ENCODE data around the gene BEND3. TPM values are rescaled to one million over a fixed set of nuclear protein-coding genes. Genes with fewer than 3 reads are reported as not detected.
A peak's percentile ranks its signal among the peaks of the same experiment; 100 is the strongest.

BEND3 gene
- total RNA-seq, 2 donors from 2014 or later, result 3.0 to 6.5 TPM

DNA sequence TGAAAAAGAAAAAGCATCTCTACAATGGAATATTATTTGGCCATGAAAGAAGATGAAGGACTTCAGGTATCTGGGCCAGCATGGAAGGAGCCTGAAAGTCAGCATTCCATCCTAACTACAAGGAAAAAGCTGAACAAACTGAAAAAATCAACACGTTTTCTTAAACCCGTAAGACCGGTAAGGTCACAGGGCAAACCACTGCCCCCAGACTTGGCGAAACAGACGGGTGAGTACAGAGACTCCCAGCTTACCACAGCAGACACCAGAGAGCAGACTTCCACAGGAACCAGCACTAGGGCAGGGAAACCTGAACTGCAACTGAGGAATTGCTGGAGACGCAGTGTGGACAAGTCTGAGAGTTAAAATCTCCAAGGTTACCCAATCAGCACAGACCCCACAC lies 31.4 kb downstream of the BEND3 start:
- Mint-ChIP-seq H3K27ac (no peak overlapping the region), H3K4me1 (ENCODE audit: low read depth in 2 of 2) (no peaks in the 10 kb centered on the region), H3K9me3 (no peaks in the 10 kb centered on the region)

DNA sequence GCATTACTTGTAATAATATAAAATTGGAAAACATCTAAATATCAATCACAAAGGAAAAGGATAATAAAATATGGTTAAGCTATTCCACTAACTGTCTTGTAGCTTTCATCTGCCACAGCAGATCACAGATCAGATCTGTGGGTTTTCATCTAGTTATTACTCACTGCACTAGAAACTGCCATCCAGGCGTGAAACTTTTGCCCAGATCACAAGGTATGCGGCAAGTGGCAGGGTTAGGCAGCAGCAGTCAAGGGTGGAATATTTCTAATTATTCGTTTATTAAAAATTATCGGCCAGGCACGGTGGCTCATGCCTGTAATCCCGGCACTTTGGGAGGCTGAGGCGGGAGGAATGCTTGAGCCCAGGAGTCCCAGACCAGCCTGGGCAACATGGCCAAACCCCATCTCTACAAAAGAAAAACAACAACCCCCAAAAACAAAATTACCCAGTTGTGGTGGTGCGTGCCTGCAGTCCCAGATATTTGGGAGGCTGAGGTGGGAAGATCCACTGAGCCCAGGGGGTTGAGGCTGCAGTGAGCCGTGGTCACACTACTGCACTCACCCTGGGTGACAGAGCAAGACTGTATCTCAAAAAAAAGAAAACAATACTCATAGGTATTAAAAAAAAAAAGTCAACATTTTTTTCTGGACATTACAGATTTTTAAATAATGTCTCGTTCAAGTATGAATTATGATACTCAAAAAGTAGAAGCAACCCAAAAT lies 32.1 kb downstream of the BEND3 start:
- DNase-seq (ENCODE audit: low spot score) (no peak), ATAC-seq (peak in 1 of 2 donors; percentile 46)
- Mint-ChIP-seq H3K36me3 (no peaks in the 10 kb centered on the region), H3K4me1 (ENCODE audit: low read depth in 2 of 2) (no peaks in the 10 kb centered on the region), H3K27me3 (no peaks in the 10 kb centered on the region), H3K27ac (no peak overlapping the region), H3K4me3 (no peak overlapping the region), H3K9me3 (no peaks in the 10 kb centered on the region)

More for the DNA sequence above, 31.4 kb downstream of the BEND3 start:
- Mint-ChIP-seq H3K36me3 (no peaks in the 10 kb centered on the region), H3K27me3 (no peaks in the 10 kb centered on the region), H3K4me3 (no peak overlapping the region)
- ATAC-seq (no peak), DNase-seq (ENCODE audit: low spot score) (no peak)

DNA sequence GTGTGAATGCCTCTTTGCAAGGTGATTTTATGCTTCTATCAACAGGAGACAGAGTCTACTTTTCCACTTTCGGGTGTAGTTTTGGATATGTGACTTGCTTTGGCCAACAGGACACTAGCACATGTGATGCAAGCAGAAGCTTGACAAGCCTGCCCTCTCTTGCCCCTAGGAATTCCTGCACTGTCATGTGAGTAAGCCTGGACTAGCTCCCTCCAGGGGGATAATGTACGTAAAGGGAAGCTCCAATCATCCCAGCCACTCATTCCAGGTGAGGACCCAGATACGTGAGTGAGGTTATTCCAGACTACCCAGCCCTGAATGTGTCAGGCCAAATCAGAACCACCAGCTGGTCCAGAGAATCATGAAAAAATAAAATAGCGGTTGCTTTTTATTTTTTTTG lies 33.3 kb downstream of the BEND3 start:
- no peak for DNase-seq (ENCODE audit: low spot score)
- ATAC-seq, result no peak
- Mint-ChIP-seq H3K9me3 (no peaks in the 10 kb centered on the region), H3K27ac (no peak overlapping the region), H3K27me3 (no peaks in the 10 kb centered on the region), H3K36me3 (no peaks in the 10 kb centered on the region), H3K4me3 (no peak overlapping the region), H3K4me1 (ENCODE audit: low read depth in 2 of 2) (no peaks in the 10 kb centered on the region)

DNA sequence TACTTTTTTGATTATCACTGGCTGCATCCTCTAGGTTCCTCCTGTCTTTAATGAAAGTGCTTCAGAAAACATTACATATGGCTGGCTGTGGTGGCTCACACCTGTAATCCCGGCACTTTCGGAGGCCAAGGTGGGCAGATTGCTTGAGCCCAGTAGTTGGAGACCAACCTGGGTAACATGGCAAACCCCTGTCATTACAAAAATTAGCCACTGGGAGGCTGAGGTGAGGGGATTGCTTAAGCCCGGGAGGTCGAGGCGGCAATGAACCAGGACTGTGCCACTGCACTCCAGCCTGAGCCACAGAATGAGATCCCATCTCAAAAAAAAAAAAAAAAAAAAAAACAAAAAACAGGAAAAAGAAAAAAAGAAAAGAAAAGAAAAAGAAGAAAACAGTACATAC lies 35.3 kb downstream of the BEND3 start:
- Mint-ChIP-seq H3K36me3 (no peaks in the 10 kb centered on the region), H3K9me3 (no peaks in the 10 kb centered on the region), H3K4me3 (no peak overlapping the region), H3K4me1 (ENCODE audit: low read depth in 2 of 2) (no peaks in the 10 kb centered on the region), H3K27me3 (no peaks in the 10 kb centered on the region), H3K27ac (no peak overlapping the region)
- no peak for DNase-seq (ENCODE audit: low spot score)
- no peak for ATAC-seq

DNA sequence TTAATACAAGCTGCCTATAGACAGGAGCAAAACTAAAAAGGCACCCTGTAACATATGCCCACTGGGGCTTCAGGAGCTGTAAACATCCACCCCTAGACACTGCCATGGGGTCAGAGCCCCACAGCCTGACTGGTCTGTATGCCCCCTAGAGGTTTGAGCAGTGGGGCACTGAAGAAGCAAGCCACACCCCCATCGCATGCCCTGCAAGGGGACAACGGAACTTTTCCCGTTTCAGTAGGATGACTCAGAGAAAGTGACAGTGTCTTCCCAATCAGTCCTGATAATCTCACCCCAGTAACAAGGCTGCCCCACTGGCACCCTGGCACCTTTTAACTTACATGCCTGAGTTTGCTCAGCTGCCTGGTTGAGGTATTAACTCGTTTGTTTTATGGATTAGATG lies 35.9 kb downstream of the BEND3 start:
- Mint-ChIP-seq H3K4me1 (ENCODE audit: low read depth in 2 of 2) (no peaks in the 10 kb centered on the region), H3K9me3 (no peaks in the 10 kb centered on the region), H3K4me3 (no peak overlapping the region), H3K27me3 (no peaks in the 10 kb centered on the region), H3K36me3 (no peaks in the 10 kb centered on the region), H3K27ac (no peak overlapping the region)
- no peak for ATAC-seq
- no peak for DNase-seq (ENCODE audit: low spot score)

DNA sequence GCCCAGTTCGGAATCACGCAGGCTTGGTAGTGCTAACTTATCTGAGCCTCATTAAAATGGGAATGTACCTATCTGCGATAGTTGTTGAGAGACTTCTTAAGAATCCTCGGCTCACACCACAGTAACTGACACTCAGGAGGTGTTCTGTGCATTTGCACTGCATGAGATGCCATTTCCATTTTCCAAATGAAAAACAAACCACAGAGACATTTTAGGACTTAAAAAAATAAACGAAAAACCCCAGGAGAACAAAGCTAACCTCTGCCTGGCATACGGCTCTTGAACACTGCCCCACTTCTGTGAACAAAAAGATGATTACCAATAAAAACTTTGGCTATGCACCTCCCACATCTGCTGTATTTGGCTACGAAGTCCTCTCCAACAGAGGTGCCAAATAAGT lies 37.6 kb downstream of the BEND3 start:
- no peak for DNase-seq (ENCODE audit: low spot score)
- H3K27ac Mint-ChIP-seq, result no peak overlapping the region
- no peaks in the 10 kb centered on the region for H3K27me3 Mint-ChIP-seq
- H3K36me3 Mint-ChIP-seq, result no peaks in the 10 kb centered on the region
- no peaks in the 10 kb centered on the region for H3K4me1 Mint-ChIP-seq (ENCODE audit: low read depth in 2 of 2)
- H3K4me3 Mint-ChIP-seq, result no peak overlapping the region
- H3K9me3 Mint-ChIP-seq, result no peaks in the 10 kb centered on the region
- ATAC-seq, result no peak

DNA sequence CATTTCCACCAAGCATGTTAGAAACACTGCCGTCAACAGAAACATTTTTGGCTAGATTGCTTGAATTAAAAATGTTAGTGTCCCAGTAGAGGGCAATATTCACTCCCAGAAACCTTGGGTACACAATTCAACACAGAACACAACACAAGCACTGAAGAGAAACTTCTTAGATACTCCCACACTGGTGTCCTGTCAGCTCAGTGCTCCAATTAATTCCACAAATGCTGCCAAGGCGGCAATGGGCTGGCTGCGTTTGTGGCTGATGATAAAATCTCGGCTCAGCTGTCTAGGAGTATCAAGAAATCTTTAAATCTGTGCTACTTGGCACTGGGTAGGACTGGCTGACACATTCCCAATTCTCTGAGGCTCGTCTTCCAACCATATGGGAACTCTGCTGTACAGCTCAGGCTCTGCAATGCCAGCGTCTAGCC lies 39.3 kb downstream of the BEND3 start:
- H3K4me1 Mint-ChIP-seq (ENCODE audit: low read depth in 2 of 2), result no peaks in the 10 kb centered on the region
- no peaks in the 10 kb centered on the region for H3K27me3 Mint-ChIP-seq
- DNase-seq (ENCODE audit: low spot score), result no peak
- no peak overlapping the region for H3K4me3 Mint-ChIP-seq
- H3K36me3 Mint-ChIP-seq, result no peaks in the 10 kb centered on the region
- no peak overlapping the region for H3K27ac Mint-ChIP-seq
- no peak for ATAC-seq
- no peaks in the 10 kb centered on the region for H3K9me3 Mint-ChIP-seq

DNA sequence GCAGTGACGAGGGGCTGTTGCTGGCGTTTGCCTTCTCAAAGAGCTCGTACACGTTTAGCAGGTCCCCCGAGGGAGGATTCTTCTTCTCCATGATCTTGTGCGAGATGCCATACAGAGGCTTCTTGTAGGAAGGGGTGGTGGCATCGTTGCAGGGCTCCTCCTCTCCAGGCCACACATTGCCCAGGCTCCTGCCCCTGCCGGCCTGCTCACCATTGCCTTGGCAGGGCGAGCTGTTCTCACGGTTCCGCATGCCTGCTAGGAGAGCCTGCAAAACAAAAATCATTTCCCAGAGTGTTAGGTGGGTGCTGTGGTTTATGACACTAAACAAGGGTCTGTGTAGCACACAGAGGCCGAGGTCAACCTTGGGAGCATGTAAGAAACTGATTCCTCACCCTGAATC lies 44.6 kb downstream of the BEND3 start:
- Mint-ChIP-seq H3K27me3 (no peaks in the 10 kb centered on the region), H3K9me3 (no peaks in the 10 kb centered on the region), H3K4me3 (no peak overlapping the region), H3K36me3 (no peaks in the 10 kb centered on the region), H3K4me1 (ENCODE audit: low read depth in 2 of 2) (no peaks in the 10 kb centered on the region), H3K27ac (no peak overlapping the region)
- ATAC-seq (no peak), DNase-seq (ENCODE audit: low spot score) (no peak)

DNA sequence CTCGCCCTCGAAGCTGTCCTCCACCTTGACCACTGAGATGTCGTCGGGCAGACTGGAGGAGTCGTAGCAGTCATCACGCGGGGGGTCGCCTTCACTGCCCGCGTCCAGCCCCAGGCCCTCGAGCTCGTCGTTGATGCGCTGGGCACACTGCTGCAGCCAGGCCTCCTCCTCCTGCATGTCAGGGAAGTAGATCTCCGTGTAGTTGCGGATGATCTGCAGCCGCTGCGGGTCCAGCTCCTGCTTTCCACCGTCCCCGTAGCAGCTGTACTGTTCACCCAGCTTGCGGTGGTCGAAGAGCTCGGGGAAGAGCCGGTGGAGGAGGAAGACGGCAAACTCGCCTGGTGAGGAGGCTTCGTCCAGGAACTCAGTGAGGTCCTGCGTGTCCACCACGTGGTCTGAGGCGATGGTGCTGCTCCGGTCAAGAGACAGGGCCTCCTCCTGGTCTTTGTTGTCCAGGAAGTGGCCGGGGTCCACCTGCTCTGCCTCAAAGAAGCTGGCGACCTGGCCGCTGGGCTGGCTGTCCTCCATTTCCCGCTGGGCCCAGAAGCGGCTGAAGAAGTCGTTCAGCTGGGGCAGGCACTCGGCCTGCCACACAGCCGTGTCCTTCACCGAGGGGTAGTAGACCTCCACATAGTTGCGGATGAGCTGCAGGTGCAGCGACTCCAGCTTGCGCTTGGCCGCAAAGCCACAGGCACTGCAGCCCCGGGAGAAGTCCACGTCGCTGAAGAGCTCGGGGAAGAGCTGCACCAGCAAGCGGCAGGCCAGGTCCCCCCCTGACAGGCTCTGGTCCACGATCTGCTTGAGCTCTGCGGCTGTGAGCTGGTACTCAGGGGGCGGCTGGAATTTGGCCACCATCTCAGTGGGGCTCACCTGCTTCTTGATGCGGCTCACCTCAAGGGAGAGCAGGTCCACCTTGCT lies 45.4 kb downstream of the BEND3 start:
- Mint-ChIP-seq H3K27ac (no peak overlapping the region), H3K4me1 (ENCODE audit: low read depth in 2 of 2) (peaks cover 4 to 6% of the 10 kb centered on the region in 2 donors), H3K27me3 (no peaks in the 10 kb centered on the region), H3K4me3 (no peak overlapping the region), H3K9me3 (no peaks in the 10 kb centered on the region), H3K36me3 (no peaks in the 10 kb centered on the region)
- no peak for DNase-seq (ENCODE audit: low spot score)
- ATAC-seq, result peak in 1 of 2 donors; percentile 4

DNA sequence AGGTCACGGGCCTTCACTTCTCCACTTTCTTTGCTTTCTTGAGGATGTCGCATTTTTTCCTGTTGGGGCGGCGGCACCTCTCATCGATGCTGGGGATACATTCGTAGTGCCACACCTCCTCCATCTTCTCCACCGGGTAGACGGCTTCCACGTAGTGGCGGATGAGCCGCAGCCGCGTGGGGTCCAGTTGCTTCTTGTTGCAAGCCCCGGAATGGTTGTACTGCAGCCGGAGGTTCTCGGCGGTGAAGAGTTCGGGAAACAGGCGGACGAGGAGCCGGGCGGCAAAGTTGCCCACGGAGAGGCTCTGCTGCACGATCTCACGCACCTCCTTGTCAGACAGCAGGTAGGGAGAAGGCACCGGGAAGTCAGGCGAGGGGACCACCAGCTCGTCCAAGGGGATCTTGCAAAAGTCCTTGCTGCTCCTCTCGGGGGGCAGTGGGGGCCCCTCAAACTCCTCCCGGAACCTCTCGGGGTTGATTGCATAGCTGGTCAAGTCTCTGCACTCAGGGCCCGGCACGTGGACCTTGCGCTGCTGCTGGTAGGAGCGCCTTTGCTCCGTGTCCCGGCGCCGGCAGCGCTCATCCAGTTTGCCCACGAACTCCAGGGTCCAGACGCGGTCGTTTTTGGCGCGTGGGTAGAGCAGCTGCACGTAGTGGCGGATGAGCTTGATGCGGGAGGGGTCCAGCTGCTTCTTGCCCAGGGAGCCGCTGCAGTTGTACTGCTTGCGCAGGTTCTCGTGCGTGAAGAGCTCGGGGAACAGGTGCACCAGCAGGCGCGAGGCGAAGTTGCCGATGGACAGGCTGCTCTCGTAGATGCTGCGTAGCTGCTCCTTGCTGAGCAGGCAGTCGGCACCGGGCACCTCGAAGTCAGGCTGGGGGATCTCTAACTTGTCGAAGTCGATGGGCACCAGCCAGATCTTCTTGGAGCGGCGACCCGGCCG lies 46.4 kb downstream of the BEND3 start:
- no peak for DNase-seq (ENCODE audit: low spot score)
- Mint-ChIP-seq H3K4me1 (ENCODE audit: low read depth in 2 of 2) (peaks cover 9 to 11% of the 10 kb centered on the region in 2 donors), H3K27me3 (no peaks in the 10 kb centered on the region), H3K9me3 (no peaks in the 10 kb centered on the region), H3K36me3 (no peaks in the 10 kb centered on the region), H3K4me3 (no peak overlapping the region), H3K27ac (no peak overlapping the region)
- no peak for ATAC-seq

DNA sequence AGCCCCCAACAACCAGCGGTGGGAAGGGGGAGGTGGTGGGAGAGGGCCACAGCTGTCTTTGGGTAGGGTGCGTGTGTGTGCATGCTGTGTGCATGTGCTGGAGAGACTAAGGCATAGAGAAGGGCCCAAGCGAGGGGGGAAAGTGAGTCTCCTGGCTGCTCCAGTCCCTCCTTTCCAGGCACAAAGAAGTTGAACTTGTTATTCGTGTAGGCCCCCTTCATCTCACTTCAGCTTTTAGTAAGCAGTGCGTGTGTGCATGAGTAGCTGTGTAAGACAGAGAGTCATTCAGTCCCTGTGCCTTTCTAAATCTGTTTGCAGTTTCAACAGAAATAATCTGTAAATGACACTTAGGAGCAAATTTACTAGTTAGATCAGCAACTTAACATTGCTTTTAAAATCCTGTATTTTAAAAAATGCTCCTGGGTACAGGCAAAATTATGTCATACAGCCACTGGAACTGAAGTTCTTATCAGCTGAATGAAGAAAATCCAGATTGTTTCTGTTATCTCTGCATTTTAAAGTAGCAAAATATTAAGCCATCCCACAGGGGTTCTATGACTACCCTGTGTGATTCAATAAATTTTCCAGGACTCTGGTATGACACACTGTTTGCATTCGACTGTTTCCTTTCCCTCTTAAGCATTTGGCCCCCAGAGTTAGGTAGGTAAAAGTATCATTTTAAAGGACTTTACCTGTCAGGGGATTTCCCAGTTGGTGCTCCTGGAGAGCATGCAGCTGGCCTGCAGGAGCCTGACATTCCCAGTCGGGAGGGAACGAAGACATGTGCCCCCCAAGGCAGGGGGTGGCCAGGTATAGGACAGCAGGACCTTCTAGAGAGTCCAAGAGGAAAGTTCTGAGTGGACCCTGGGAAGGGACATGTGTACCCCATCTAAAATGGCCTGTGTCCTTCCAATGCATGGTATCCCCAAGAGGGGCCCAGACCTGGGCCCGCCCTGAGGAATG lies 48.3 kb downstream of the BEND3 start:
- no peak overlapping the region for H3K4me3 Mint-ChIP-seq
- peaks cover 9 to 13% of the 10 kb centered on the region in 2 donors for H3K4me1 Mint-ChIP-seq (ENCODE audit: low read depth in 2 of 2)
- H3K27ac Mint-ChIP-seq, result no peak overlapping the region
- no peaks in the 10 kb centered on the region for H3K36me3 Mint-ChIP-seq
- peak in 1 of 2 donors; percentile 52 for ATAC-seq
- no peaks in the 10 kb centered on the region for H3K9me3 Mint-ChIP-seq
- no peak for DNase-seq (ENCODE audit: low spot score)
- H3K27me3 Mint-ChIP-seq, result no peaks in the 10 kb centered on the region

DNA sequence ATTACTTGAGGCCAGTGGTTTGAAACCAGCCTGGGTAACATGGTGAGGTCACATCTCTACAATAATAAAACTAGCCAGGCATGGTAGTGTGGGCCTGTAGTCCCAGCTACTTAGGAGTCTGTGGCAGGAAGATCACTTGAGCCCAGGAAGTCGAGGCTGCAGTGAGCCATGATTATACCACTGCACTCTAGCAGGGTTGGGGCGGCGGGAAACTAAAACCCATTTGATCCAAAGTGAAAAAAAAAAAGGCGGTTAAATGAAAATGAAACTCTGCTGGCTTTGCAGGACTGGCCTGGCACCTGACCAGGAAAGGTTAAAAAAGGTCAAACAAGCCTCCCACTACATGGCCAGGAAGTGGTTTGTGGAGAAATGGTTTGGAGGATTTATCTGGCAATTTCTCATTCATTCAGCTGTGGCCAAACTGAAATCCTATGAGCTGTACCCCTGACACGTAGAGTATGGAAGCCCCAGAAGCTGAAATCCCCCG lies 50.7 kb downstream of the BEND3 start:
- H3K36me3 Mint-ChIP-seq, result no peaks in the 10 kb centered on the region
- peaks cover 20 to 23% of the 10 kb centered on the region in 2 donors for H3K4me1 Mint-ChIP-seq (ENCODE audit: low read depth in 2 of 2)
- H3K9me3 Mint-ChIP-seq, result no peaks in the 10 kb centered on the region
- H3K27me3 Mint-ChIP-seq, result no peaks in the 10 kb centered on the region
- H3K4me3 Mint-ChIP-seq, result peak overlapping the region; percentile 51
- H3K27ac Mint-ChIP-seq, result peak overlapping the region in 1 of 2 donors; percentile 56
- no peak for DNase-seq (ENCODE audit: low spot score)
- ATAC-seq, result peak; percentile 73 to 77

Data from natural killer cell treated with Interleukin-12 subunit alpha and Interleukin-12 subunit beta and Interleukin-15 and Interleukin-18, amount 100 ng/mL, for 72 hours (primary cell).